Measurements from ENCODE around the gene SLX4.

The SLX4 gene

GRCh38 chr16:3578610-3579551 lies 32.5 kb downstream of the SLX4 start:
- no peak for DNase-seq

DNA sequence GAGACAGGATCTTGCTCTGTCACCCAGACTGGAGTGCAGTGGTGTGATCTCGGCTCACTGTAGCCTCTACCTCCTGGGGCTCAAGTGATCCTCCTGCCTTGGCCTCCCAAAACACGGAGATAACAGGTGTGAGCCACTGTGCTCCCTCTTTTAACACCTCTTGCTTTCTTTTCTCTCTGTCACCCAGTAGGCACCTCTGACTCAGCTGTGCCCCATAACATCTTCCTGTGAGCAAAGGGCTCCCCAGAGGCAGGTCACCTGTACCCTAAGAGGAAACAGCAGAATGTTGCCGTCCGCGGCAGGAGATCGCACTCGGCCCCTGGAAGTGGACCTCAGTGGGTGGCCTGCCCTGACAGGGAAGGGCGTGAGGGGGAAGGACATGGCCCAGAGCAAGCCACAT lies 33.3 kb downstream of the SLX4 start:
- DNase-seq = no peak

- no peak for DNase-seq
Observed at GRCh38 chr16:3577302-3577752, 34.1 kb downstream of the SLX4 start, which contains the start of gene NLRC3. Gene NLRC3, minus strand, starts transcription at chr16:3577403. Its CDS starts 12,367 bp downstream, at chr16:3565036.

DNA sequence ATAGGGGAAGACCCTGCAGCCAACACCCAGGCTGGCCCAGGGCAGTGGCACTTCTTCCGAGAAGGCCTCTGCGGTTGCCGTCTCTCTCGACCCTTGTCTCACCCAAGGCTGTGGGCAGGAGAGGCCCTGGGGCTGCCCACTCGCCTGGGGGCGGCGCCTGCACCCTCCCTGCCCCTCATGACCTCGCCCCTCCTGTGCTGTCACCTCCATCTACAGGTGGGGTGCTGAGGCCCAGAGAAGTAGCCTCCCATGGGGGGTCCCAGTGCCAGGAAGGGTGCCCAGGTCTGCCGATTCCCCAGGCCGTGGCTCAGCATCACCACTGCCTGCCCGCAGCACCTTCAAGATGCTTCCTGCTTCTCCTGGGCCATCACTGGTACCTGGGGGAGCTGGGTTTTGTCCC lies 35.2 kb downstream of the SLX4 start:
- DNase-seq = no peak

GRCh38 chr16:3575491-3575890 lies 35.9 kb downstream of the SLX4 start:
- no peak for DNase-seq

DNA sequence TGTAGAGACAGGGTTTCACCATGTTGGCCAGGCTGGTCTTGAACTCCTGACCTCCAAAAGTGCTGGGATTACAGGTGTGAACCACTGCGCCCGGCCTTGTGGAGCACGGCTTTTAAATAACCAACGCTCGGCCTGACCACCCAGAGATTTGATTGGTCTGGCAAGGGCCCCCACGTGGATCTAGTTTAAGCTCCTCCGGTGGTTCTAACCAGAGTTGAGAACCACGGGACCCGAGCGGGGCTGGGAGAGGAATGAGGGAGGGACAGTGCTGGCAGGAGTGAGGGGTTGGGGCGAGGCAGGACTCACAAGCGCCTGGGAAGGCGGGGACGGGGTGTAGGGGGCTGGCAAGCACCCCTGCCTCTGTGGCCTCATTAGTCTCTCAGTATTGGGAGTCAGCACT lies 37.2 kb downstream of the SLX4 start:
- no peak for DNase-seq

DNA sequence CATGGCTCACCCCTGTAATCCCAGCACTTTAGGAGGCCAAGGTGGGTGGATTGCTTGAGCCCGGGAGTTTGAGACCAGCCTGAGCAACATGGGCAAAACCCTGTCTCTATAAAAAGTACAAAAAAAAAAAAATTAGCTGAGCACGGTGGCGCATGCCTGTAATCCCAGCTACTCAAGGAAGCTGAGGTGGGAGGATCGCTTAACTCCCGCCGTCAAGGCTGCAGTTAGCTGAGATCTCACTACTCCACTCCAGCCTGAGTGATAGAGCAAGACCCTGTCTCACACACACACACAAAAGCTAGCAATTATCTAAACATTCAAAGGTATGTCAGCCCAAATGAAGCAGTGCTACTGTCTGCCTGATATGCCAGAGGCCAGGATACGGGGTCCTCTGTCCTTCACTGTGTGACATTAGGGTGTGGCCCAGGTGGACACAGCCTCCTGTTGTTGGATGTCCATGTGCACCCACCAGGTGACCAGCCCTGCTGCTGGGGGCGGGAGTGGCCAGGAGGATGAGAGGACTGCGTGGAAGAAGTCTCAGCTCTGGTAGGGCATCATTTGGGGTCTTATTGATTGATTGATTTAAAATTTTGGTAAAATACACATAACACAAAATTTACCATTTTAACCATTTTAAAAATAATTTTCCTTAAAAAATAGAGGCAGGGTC lies 38.1 kb downstream of the SLX4 start:
- DNase-seq = no peak

GRCh38 chr16:3570420-3571062 lies 40.9 kb downstream of the SLX4 start:
- DNase-seq = no peak

GRCh38 chr16:3569851-3570250 lies 41.6 kb downstream of the SLX4 start:
- no peak for DNase-seq

- DNase-seq = no peak
Observed at GRCh38 chr16:3566990-3567389, 44.4 kb downstream of the SLX4 start.

DNA sequence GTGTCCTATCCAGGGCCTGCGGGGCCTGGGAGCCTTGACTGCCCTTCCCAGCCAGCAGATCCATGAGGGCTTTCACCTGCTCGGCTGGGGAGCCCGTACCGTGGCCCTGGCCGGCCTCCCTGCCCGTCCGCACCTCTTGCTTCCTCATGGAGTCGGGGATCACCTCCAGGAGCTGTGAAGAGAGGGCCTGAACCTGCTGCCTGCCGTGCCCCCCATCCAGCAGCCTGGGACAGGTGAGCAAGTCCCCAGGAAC lies 46.6 kb downstream of the SLX4 start:
- DNase-seq = no peak

DNA sequence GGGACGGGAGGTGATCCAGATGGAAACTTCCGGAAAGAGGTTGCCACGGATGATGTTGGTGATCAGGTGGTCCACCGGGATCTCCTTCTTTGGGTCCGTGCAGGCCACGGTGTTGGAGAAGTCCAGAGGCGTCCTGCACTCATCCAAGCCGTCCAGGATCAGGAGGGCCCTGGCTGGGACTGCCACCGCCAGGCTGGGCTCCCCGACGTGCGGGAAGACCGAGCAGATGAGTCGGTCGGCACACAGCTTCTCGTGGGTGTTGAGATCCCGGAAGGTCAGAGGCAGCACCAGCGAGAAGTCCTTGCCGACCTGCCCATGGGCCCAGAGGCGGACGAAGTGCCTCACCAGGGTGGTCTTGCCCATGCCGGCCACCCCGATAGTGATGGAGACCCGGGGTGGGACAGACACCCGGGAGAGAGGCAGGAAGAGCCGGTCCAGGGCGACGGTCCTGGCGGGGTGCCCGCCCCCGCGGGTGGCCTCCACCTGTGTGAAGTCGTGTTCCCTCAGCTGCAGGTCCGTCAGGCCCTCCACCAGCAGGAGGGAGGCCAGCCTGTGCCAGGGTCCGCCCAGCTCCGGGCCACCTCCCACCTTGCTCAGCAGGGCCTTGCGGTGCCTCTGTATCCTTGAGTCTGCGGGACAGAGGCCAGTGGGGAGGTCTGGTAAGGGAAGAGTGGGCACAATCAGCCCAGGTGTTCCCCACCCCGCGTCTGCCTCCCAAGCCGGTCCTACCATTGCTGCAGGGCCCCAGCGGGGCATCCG lies 47.1 kb downstream of the SLX4 start:
- DNase-seq = no peak

GRCh38 chr16:3562914-3563480 lies 48.4 kb downstream of the SLX4 start:
- no peak for DNase-seq

DNA sequence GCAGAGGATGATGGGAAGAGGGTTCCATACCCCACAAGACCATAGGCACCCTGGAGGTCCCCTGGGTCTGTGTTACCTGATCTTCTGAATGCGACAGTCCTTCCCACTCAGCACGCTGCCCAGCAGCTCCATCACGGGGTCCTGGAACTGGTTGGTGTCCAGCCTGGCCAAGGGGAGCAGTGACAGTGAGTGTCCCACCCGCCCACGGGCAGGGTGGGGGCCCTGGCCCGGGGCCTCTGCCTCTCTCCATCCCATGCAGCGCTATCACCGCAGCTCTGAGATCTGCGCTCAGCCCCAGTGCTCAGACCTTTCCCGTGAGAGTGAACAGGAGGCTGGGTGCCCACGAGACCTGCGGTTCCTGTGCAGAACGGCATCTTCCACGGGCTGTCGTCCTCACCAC lies 49.8 kb downstream of the SLX4 start:
- no peak for DNase-seq

- DNase-seq = no peak
Observed at GRCh38 chr16:3554351-3554928, 57.0 kb downstream of the SLX4 start.

DNA sequence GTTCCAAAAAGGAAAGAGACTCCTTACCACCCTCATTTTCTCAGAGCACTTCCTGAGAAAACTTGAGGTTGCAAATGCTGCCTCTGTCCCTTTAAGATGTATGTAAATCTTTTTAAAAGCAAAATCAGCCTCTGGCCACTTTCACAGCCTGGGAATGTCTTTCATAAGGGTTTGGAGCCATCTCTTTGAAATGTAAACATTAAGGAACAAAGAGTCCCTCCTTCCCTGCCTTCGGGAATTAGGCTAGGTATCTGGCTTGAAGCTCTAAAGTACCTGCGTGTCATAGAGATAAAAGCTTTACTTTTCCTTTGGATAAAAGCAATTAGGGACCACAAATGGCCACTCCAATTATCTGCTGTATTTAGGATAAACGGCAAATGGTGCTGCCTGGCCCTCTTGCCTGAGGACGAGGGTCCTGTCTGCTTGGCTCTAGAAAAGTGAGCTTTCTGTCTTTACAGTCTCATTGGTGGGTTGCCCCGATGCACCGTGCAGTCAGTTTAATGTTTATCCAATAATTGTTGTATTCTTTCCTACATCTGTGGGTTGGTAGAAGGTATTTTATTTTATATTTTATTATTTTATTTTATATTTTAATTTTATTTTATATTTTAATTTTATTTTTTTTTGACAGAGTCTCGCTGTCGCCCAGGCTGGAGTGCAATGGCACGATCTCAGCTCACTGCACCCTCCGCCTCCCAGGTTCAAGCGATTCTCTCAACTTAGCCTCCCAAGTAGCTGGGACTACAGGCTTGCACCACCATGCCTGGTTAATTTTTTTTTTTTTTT lies 58.1 kb downstream of the SLX4 start:
- no peak for DNase-seq

DNA sequence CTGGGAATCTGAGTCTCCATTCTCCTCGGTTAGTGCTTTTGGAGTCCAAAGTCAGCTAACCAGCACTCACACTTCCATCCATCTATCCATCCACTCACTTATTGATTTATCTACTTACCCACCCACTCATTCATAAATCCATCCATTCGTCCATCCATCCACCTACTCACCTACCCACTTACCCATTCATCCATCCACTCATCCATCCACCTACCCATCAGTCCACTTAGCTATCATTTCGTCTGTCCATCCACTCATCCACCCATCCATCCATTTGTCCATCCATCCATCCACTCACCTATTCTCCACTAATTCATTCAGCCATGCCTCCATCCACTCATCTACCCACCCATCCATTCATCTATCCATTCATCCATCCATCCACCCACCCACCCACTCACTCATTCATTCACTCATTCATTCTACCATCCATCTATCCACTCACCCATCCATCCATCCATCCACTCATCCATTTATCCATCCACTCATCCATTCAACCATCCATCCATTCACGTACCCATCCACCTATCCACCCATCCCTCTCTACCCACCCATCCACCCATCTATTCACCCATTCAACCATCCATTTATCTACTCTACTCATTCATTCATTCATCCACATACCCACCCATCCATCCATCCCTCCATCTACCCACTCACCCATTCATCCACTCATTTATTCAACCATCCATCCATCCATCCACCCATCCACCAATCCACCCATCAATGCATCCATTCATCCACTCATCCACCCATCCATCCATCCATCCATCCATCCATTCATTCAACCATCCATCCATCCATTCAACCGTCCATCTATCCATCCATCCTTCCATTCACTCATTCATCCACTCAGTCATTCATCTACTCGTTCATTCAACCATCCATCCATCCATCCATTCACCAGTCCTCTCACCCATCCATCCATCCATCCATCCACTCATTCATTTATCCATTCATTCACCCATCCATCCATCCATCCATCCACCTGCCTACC lies 60.3 kb downstream of the SLX4 start:
- no peak for DNase-seq

- no peak for DNase-seq
Observed at GRCh38 chr16:3549906-3550305, 61.5 kb downstream of the SLX4 start.

DNA sequence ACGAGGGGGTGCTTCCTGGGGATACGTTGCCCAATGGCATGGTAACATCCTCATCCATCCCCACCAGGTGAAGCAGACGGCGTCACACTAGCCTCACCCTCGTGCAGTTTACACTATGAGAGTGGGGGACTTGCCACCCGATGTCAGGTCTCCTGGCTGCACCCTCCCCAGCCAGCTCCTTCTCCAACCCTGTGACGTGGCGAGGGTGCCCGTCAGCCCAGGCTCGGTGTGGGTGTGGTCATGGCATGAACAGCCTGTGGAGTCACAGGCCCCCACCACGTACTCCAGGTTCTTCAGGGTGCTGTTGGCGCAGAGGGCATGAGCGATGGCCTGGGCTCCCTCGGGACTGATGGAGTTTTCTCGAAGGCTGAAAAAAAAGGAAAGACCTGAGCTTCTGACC lies 62.5 kb downstream of the SLX4 start:
- DNase-seq = no peak

- no peak for DNase-seq
Observed at GRCh38 chr16:3548445-3548844, 63.0 kb downstream of the SLX4 start.

Measured in NCI-H2171 treated with DMSO at 0.1 percent for 48 hours (cell line).